Measurements from ENCODE around the gene ST3GAL3. TPM values are rescaled to one million over a fixed set of nuclear protein-coding genes. Genes with fewer than 3 reads are reported as not detected.

Gene ST3GAL3
- total RNA-seq, 3 donors from 2014 or later: 14.0 to 23.0 (median 19.7) TPM

DNA sequence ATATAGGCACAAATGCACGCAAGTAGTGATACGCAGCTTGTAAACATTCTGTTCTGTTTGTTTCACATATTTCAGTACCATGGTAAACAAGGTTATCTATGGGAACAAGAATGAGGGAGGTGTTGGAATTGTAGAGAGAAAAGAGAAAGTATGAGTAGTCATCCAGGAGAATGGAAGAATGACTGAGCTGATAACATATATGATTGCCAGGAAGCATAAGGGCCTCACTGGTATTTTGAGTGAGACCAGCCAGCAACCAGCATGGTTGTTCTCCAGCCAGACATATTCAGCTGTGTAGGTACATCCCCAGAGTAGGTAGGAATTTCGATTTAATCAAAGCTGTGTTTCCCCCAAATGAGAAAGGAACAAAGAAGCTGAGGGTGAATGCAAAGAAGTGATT is 167.4 kb downstream of the ST3GAL3 start:
- no peak for DNase-seq (ENCODE audit: low spot score in 2 of 2)
- no peaks in the 10 kb centered on the region for H3K36me3 ChIP-seq
- H3K27ac ChIP-seq: no peak overlapping the region
- intact Hi-C loops (cut with DNase I; ENCODE audit: low total_unique reads): no loop called here
- no peaks in the 10 kb centered on the region for H3K9me3 ChIP-seq
- H3K4me1 ChIP-seq: no peaks in the 10 kb centered on the region
- H3K4me3 ChIP-seq: no peak overlapping the region
- no peaks in the 10 kb centered on the region for H3K27me3 ChIP-seq
- TF ChIP-seq POLR2AphosphoS5 (IDR thresholded peaks at IDR 0.05): no peak
- TF ChIP-seq, protein P1, sequence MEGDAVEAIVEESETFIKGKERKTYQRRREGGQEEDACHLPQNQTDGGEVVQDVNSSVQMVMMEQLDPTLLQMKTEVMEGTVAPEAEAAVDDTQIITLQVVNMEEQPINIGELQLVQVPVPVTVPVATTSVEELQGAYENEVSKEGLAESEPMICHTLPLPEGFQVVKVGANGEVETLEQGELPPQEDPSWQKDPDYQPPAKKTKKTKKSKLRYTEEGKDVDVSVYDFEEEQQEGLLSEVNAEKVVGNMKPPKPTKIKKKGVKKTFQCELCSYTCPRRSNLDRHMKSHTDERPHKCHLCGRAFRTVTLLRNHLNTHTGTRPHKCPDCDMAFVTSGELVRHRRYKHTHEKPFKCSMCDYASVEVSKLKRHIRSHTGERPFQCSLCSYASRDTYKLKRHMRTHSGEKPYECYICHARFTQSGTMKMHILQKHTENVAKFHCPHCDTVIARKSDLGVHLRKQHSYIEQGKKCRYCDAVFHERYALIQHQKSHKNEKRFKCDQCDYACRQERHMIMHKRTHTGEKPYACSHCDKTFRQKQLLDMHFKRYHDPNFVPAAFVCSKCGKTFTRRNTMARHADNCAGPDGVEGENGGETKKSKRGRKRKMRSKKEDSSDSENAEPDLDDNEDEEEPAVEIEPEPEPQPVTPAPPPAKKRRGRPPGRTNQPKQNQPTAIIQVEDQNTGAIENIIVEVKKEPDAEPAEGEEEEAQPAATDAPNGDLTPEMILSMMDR (IDR thresholded peaks at IDR 0.05): no peak
- no peak for TF ChIP-seq POLR2A (IDR thresholded peaks at IDR 0.05)

DNA sequence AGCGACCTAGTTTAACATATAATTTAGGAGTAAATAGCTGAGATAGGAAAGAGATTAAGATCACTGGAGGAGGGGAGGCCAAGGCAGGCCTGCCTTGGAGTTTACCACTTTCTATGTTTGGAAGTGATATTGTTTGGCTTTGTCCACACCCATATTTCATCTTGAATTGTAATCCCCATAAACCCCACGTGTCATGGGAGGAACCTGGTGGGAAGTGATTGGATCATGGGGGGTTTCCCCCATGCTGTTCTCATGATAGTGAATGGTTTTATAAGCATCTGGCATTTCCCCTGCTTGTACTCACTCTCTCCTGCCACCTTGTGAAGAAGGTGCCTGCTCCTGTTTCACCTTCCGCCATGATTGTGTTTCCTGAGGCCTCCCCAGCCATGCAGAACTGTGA is 168.0 kb downstream of the ST3GAL3 start:
- H3K27me3 ChIP-seq: no peaks in the 10 kb centered on the region
- H3K9me3 ChIP-seq: no peaks in the 10 kb centered on the region
- no peak overlapping the region for H3K4me3 ChIP-seq
- H3K4me1 ChIP-seq: no peaks in the 10 kb centered on the region
- TF ChIP-seq POLR2AphosphoS5 (IDR thresholded peaks at IDR 0.05) (no peak), POLR2A (IDR thresholded peaks at IDR 0.05) (no peak)
- TF ChIP-seq, protein P1 (IDR thresholded peaks at IDR 0.05): no peak
- no peaks in the 10 kb centered on the region for H3K36me3 ChIP-seq
- no peak overlapping the region for H3K27ac ChIP-seq
- no peak for DNase-seq (ENCODE audit: low spot score in 2 of 2)
- intact Hi-C loops (cut with DNase I; ENCODE audit: low total_unique reads): no loop called here

DNA sequence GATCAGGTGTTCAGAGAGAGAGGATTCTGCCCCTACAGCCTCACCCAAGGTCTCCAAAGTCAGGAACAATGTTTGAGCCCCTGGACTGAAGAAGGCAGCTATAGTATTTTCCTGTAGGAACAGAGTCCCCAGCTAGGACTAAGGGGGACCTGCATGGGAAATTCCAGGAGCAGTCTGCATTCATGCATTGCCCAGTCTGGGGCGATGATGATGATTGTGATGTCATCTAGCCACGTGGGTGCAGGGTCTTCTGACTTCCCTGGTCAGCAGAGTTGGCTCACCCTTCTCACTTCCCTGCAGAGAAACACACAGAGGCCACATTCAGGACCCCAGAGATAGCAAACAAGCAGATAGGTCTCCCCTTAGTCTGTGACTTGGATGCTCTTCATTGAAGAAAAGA is 169.8 kb downstream of the ST3GAL3 start:
- no peaks in the 10 kb centered on the region for H3K4me1 ChIP-seq
- intact Hi-C loops (cut with DNase I; ENCODE audit: low total_unique reads): no loop called here
- H3K4me3 ChIP-seq: no peak overlapping the region

DNA sequence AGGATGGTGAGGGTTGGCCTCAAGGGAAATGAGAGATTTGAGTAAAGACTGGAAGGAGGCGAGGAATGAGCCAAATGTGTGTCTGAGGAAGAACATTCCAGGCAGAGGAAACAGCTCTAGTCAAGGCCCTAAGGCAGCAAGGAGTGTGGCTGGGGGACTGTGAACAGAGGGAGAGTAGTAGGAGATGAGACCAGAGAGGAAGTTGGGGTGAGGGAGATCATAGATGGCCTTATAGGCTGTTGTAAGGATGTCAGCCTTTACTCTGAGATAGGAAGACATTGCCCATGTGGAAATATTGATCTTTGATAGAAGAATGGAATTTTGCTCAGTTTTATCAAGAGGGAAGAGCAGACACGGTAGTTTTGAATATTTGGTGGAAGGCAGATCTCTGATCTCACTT is 171.1 kb downstream of the ST3GAL3 start:
- Histone ChIP-seq H3K9me3 (no peaks in the 10 kb centered on the region), H3K4me1 (no peaks in the 10 kb centered on the region), H3K27me3 (no peaks in the 10 kb centered on the region), H3K36me3 (no peaks in the 10 kb centered on the region), H3K27ac (no peak overlapping the region), H3K4me3 (no peak overlapping the region)
- no peak for DNase-seq (ENCODE audit: low spot score in 2 of 2)
- TF ChIP-seq POLR2A (IDR thresholded peaks at IDR 0.05) (no peak), POLR2AphosphoS5 (IDR thresholded peaks at IDR 0.05) (no peak)
- TF ChIP-seq, protein P1 (IDR thresholded peaks at IDR 0.05): no peak
- intact Hi-C loops (cut with DNase I; ENCODE audit: low total_unique reads): no loop called here

More for the DNA sequence above, 169.8 kb downstream of the ST3GAL3 start:
- TF ChIP-seq POLR2AphosphoS5 (IDR thresholded peaks at IDR 0.05): no peak
- TF ChIP-seq POLR2A (IDR thresholded peaks at IDR 0.05): no peak
- TF ChIP-seq, protein P1 (IDR thresholded peaks at IDR 0.05): no peak
- H3K27me3 ChIP-seq: no peaks in the 10 kb centered on the region
- no peak for DNase-seq (ENCODE audit: low spot score in 2 of 2)
- no peaks in the 10 kb centered on the region for H3K36me3 ChIP-seq
- H3K27ac ChIP-seq: no peak overlapping the region
- no peaks in the 10 kb centered on the region for H3K9me3 ChIP-seq

DNA sequence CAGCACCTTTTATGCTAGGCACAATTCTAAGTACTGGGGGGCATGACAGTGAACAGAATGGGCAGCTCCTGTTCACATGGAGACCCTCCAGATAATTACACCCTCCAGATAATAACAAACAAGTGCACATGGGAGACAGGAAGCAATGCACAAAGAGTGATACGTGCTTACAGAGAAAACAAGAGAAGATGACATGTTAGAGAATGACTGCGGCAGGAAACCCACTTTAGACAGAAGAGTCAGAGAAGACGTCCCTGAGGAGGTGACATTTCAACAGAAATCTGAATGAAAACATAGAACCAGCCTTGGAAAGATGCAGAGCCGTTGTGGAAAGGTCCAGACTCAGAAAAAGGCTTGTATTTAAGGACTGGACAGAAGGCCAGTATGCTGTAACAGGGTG is 171.5 kb downstream of the ST3GAL3 start:
- DNase-seq (ENCODE audit: low spot score in 2 of 2): no peak
- H3K9me3 ChIP-seq: no peaks in the 10 kb centered on the region
- H3K4me1 ChIP-seq: no peaks in the 10 kb centered on the region
- no peak overlapping the region for H3K27ac ChIP-seq
- intact Hi-C loops (cut with DNase I; ENCODE audit: low total_unique reads): no loop called here
- no peak overlapping the region for H3K4me3 ChIP-seq
- no peaks in the 10 kb centered on the region for H3K27me3 ChIP-seq
- H3K36me3 ChIP-seq: no peaks in the 10 kb centered on the region
- TF ChIP-seq, protein P1 (IDR thresholded peaks at IDR 0.05): no peak
- no peak for TF ChIP-seq POLR2AphosphoS5 (IDR thresholded peaks at IDR 0.05)
- TF ChIP-seq POLR2A (IDR thresholded peaks at IDR 0.05): no peak

Data from breast epithelium (tissue), 4 donors.